ENCODE data around the gene DHRS13.

GRCh38 chr17:28935744-28936460, 33.0 kb upstream of the DHRS13 start:
- TF ChIP-seq SIN3A (IDR thresholded peaks at IDR 0.05; ENCODE audit: borderline replicate concordance, insufficient read depth, low read length) (no peak), TAF1 (IDR thresholded peaks at IDR 0.05; ENCODE audit: borderline replicate concordance, insufficient read depth, low read length) (no peak), POLR2AphosphoS5 (IDR thresholded peaks at IDR 0.05; ENCODE audit: low read depth, low read length) (no peak)
- TF ChIP-seq, protein P1, sequence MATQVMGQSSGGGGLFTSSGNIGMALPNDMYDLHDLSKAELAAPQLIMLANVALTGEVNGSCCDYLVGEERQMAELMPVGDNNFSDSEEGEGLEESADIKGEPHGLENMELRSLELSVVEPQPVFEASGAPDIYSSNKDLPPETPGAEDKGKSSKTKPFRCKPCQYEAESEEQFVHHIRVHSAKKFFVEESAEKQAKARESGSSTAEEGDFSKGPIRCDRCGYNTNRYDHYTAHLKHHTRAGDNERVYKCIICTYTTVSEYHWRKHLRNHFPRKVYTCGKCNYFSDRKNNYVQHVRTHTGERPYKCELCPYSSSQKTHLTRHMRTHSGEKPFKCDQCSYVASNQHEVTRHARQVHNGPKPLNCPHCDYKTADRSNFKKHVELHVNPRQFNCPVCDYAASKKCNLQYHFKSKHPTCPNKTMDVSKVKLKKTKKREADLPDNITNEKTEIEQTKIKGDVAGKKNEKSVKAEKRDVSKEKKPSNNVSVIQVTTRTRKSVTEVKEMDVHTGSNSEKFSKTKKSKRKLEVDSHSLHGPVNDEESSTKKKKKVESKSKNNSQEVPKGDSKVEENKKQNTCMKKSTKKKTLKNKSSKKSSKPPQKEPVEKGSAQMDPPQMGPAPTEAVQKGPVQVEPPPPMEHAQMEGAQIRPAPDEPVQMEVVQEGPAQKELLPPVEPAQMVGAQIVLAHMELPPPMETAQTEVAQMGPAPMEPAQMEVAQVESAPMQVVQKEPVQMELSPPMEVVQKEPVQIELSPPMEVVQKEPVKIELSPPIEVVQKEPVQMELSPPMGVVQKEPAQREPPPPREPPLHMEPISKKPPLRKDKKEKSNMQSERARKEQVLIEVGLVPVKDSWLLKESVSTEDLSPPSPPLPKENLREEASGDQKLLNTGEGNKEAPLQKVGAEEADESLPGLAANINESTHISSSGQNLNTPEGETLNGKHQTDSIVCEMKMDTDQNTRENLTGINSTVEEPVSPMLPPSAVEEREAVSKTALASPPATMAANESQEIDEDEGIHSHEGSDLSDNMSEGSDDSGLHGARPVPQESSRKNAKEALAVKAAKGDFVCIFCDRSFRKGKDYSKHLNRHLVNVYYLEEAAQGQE (IDR thresholded peaks at IDR 0.05; ENCODE audit: insufficient read depth in 1 of 2, low read depth in 2 of 2, low read length in 2 of 2) = no peak
